Parathyroid adenoma (tissue), 2 donors: ENCODE measurements around the gene MARCHF7.

Experiments used
- H2AFZ ChIP-seq: fragments of 300-600 bp; sonication (generic); one replicate; pipeline ENCODE4 v1.7.0; 2017; ENCODE audit warnings: antibody characterized with exemption, mild to moderate bottlenecking
- H3K27ac ChIP-seq: fragments of 300-600 bp; sonication (generic); one replicate; pipeline ENCODE4 v1.7.0; 2017
- H3K27me3 ChIP-seq: fragments of 300-600 bp; sonication (generic); one replicate; pipeline ENCODE4 v1.7.0; 2017; ENCODE audit warnings: low read length; ENCODE audit not compliant: control insufficient read depth, insufficient read depth
- H3K36me3 ChIP-seq: fragments of 300-600 bp; sonication (generic); one replicate; pipeline ENCODE4 v1.7.0; 2017; ENCODE audit warnings: low read length; ENCODE audit not compliant: control insufficient read depth, insufficient read depth
- H3K4me1 ChIP-seq: fragments of 300-600 bp; sonication (generic); one replicate; pipeline ENCODE4 v1.7.0; 2017; ENCODE audit warnings: control low read depth
- H3K4me2 ChIP-seq: fragments of 300-600 bp; sonication (generic); one replicate; pipeline ENCODE4 v1.7.0; 2017; ENCODE audit warnings: low read length
- H3K4me3 ChIP-seq: fragments of 300-600 bp; sonication (generic); one replicate; pipeline ENCODE4 v1.7.0; 2017; ENCODE audit warnings: low read depth, low read length
- H3K79me2 ChIP-seq: fragments of 300-600 bp; sonication (generic); one replicate; pipeline ENCODE4 v1.7.0; 2017; ENCODE audit warnings: control low read depth
- H3K9ac ChIP-seq: fragments of 300-600 bp; sonication (generic); one replicate; pipeline ENCODE4 v1.7.0; 2017; ENCODE audit warnings: mild to moderate bottlenecking
- H3K9me3 ChIP-seq: fragments of 300-600 bp; sonication (generic); one replicate; pipeline ENCODE4 v1.7.0; 2017; ENCODE audit warnings: low read length; ENCODE audit not compliant: control insufficient read depth
- TF ChIP-seq, protein P1 (sequence below): fragments of 300-600 bp; sonication (generic); IDR thresholded peaks from one replicate; pipeline ENCODE4 v1.7.0; 2017; ENCODE audit warnings: antibody characterized with exemption, mild to moderate bottlenecking
- donor health status: primary hyperparathyroidism.

MARCHF7 gene

DNA sequence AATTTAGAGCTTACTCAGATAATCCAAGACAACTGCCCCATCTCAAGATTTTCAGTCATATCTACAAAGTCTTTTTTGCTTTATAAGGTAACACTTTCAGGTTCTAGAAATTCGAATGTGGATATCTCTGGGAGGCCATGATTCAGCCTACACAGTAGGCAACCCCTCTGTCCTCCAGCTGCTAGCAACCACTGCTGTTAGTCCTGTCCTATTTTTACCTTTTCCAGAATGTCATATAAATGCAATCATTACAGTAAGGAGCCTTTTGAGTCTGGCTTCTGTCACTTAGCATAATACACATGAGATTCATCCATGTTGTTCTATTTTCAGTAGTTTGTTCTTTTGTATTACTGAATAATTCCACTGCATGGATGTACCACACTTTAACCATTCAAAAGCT, 28.5 kb upstream of the MARCHF7 start:
- Histone ChIP-seq H3K4me1 (no peaks in the 10 kb centered on the region), H3K27me3 (no peaks in the 10 kb centered on the region), H3K36me3 (no peaks in the 10 kb centered on the region), H3K9ac (no peak overlapping the region), H3K9me3 (no peaks in the 10 kb centered on the region), H2AFZ (no peak overlapping the region), H3K27ac (no peak overlapping the region), H3K4me2 (no peak overlapping the region), H3K79me2 (no peaks in the 10 kb centered on the region), H3K4me3 (no peak overlapping the region)
- TF ChIP-seq, protein P1, sequence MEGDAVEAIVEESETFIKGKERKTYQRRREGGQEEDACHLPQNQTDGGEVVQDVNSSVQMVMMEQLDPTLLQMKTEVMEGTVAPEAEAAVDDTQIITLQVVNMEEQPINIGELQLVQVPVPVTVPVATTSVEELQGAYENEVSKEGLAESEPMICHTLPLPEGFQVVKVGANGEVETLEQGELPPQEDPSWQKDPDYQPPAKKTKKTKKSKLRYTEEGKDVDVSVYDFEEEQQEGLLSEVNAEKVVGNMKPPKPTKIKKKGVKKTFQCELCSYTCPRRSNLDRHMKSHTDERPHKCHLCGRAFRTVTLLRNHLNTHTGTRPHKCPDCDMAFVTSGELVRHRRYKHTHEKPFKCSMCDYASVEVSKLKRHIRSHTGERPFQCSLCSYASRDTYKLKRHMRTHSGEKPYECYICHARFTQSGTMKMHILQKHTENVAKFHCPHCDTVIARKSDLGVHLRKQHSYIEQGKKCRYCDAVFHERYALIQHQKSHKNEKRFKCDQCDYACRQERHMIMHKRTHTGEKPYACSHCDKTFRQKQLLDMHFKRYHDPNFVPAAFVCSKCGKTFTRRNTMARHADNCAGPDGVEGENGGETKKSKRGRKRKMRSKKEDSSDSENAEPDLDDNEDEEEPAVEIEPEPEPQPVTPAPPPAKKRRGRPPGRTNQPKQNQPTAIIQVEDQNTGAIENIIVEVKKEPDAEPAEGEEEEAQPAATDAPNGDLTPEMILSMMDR: no peak

DNA sequence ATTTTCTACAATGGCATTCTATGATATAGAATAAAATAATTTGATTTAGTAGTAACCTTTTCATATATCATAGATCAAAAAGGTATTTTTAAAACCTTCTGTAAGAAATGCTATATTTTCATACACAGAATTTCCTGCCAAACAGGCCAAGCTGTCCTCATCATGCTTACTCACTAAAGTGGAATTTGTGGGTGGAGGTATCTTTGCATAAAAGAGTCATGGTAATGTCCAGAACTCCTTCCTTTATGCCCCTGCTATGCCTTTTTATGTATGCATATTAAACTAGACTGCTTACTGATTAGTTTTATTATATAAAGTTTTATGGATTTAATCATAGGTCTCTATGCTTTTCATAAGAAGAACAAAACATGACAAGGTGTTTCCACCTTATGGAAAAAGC, 27.5 kb upstream of the MARCHF7 start:
- no peak overlapping the region for H3K4me2 ChIP-seq
- H3K36me3 ChIP-seq: no peaks in the 10 kb centered on the region
- H2AFZ ChIP-seq: no peak overlapping the region
- no peaks in the 10 kb centered on the region for H3K27me3 ChIP-seq
- no peaks in the 10 kb centered on the region for H3K9me3 ChIP-seq
- H3K27ac ChIP-seq: no peak overlapping the region
- H3K4me1 ChIP-seq: no peaks in the 10 kb centered on the region
- no peaks in the 10 kb centered on the region for H3K79me2 ChIP-seq
- no peak overlapping the region for H3K9ac ChIP-seq
- H3K4me3 ChIP-seq: no peak overlapping the region
- TF ChIP-seq, protein P1: no peak

DNA sequence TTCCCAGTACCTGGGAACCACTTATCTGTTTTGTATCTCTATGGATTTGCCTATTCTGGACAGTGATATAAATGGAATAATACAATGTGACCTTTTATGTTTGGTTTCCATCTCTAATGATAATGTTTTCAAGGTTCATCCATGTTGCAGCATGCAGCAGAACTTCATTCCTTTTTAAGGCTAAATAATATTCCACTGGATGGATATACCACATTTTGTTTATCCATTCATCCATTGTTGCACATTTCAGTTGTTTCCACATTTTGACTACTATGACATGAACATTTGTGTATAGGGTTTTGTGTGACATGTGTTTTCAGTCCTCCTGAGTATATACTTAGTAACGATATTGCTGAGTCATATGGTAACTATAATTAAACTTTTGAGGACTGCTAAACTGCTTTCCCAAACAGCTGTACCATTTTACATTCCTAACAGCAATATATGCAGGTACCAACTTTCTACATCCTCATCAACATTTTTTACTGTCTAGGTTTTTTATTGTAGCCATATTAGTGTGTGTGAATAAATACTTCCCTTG, 17.7 kb upstream of the MARCHF7 start:
- H3K9ac ChIP-seq: no peak overlapping the region
- no peaks in the 10 kb centered on the region for H3K36me3 ChIP-seq
- H2AFZ ChIP-seq: no peak overlapping the region
- no peak overlapping the region for H3K27ac ChIP-seq
- no peak overlapping the region for H3K4me3 ChIP-seq
- no peaks in the 10 kb centered on the region for H3K27me3 ChIP-seq
- H3K4me2 ChIP-seq: no peak overlapping the region
- no peaks in the 10 kb centered on the region for H3K9me3 ChIP-seq
- no peaks in the 10 kb centered on the region for H3K79me2 ChIP-seq
- TF ChIP-seq, protein P1: no peak
- no peaks in the 10 kb centered on the region for H3K4me1 ChIP-seq

DNA sequence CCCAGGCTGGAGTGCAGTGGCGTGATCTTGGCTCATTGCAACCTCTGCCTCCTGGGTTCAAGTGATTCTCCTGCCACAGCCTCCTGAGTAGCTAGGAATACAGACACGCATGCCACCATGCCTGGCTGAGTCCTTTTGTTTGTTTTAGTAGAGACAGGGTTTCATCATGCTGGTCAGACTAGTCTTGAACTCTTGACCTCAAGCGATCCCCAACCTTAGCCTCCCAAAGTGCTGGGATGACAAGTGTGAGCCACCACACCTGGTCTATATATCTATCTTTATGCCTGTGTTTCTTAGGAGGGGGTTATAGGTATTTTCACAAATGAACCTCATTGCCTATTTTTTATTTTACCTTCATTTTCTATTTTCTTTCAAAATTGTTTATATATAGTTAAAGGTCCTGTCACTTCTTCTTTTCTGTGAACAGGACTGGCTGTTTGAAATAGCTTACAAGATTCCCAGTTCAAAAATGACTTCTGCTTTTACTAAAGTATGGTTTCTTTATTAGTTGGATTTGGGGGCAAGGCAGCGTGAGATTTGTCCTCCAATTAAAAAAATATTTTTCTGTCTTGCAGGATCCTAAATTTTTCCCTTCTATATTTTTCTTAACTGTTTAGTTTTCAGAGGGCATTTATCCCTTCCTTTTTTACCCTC, 16.4 kb upstream of the MARCHF7 start:
- Histone ChIP-seq H3K27ac (no peak overlapping the region), H3K4me3 (no peak overlapping the region), H3K36me3 (no peaks in the 10 kb centered on the region), H3K4me1 (no peaks in the 10 kb centered on the region), H2AFZ (no peak overlapping the region), H3K79me2 (no peaks in the 10 kb centered on the region), H3K4me2 (no peak overlapping the region), H3K9me3 (no peaks in the 10 kb centered on the region), H3K9ac (no peak overlapping the region), H3K27me3 (no peaks in the 10 kb centered on the region)
- TF ChIP-seq, protein P1: no peak

DNA sequence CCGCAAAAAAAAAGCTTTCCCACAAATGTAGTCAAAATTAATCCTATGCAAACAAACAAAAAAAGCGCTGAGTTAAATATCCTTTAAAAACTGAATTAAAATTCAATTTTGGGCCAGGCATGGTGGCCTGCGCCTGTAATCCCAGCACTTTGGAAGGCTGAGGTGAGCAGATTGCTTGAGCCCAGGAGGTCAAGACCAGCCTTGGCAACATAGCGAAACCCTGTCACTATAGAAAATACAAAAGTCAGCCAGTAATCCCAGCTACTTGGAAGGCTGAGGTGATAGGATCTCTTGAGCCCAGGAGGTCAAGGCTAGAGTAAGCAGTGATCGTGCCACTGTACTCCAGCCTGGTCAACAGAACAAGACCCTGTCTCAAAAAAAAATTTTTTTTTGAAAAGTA, 8.8 kb upstream of the MARCHF7 start:
- Histone ChIP-seq H3K4me1 (no peaks in the 10 kb centered on the region), H3K36me3 (no peaks in the 10 kb centered on the region), H3K4me2 (no peak overlapping the region), H3K27ac (no peak overlapping the region), H3K4me3 (no peak overlapping the region), H3K9me3 (no peaks in the 10 kb centered on the region), H3K79me2 (no peaks in the 10 kb centered on the region), H2AFZ (no peak overlapping the region), H3K27me3 (no peaks in the 10 kb centered on the region), H3K9ac (no peak overlapping the region)
- TF ChIP-seq, protein P1: no peak
